CD4-positive, CD25-positive, alpha-beta regulatory T cell (primary cell): ENCODE results near the gene PLXNB1. TPM values are rescaled to one million over a fixed set of nuclear protein-coding genes. Genes with fewer than 3 reads are reported as not detected.
A peak's percentile ranks its signal among the peaks of the same experiment; 100 is the strongest.

Experiments
- ATAC-seq, 2 donors: fragments of 150-1000 bp; cut with Tn5 transposase; one replicate each; pipeline ENCODE4 v1.10.0; 2021; ENCODE audit warnings: low read depth in 2 of 2, moderate number of reproducible peaks in 2 of 2, moderate library complexity in 1 of 2
- DNase-seq, 3 donors: peaks; one replicate each; pipeline versions ENCODE4 v3.0.0 to v3.0.0-alpha.2; 2012 to 2022; ENCODE audit warnings: mixed read lengths in 1 of 3
- H3K27ac ChIP-seq: one replicate; pipeline ENCODE4 v1.7.0; 2013; ENCODE audit warnings: mild to moderate bottlenecking, low read length; ENCODE audit not compliant: insufficient read depth, poor library complexity, severe bottlenecking
- H3K27me3 ChIP-seq: one replicate; pipeline ENCODE4 v1.7.0; 2013; ENCODE audit warnings: low read length; ENCODE audit not compliant: control insufficient read depth, insufficient read depth
- H3K36me3 ChIP-seq: one replicate; pipeline ENCODE4 v1.7.0; 2013; ENCODE audit warnings: mild to moderate bottlenecking, low read length, moderate library complexity; ENCODE audit not compliant: control insufficient read depth, insufficient read depth
- H3K4me1 ChIP-seq: 2 replicates; pipeline ENCODE4 v1.7.0; 2013; ENCODE audit warnings: mild to moderate bottlenecking, low read length; ENCODE audit not compliant: insufficient read depth, control insufficient read depth, poor library complexity, severe bottlenecking
- H3K4me3 ChIP-seq: one replicate; pipeline ENCODE4 v1.7.0; 2013; ENCODE audit warnings: low read depth, mild to moderate bottlenecking, low read length, moderate library complexity
- H3K9me3 ChIP-seq, 2 experiments: 1 replicate in 1 of 2; 2 replicates in 1 of 2; pipeline ENCODE4 v1.7.0; 2013; ENCODE audit warnings: low read length in 2 of 2, mild to moderate bottlenecking in 1 of 2, moderate library complexity in 1 of 2; ENCODE audit not compliant: control insufficient read depth in 2 of 2
- H3K27ac Mint-ChIP-seq, 3 donors: one replicate each; pipeline ENCODE4 v1.8.0; 2020 to 2022; ENCODE audit warnings: mild to moderate bottlenecking in 3 of 3, mixed read lengths in 3 of 3, moderate library complexity in 2 of 3
- H3K27me3 Mint-ChIP-seq: one replicate; pipeline ENCODE4 v1.8.0; 2022; ENCODE audit warnings: mild to moderate bottlenecking, mixed read lengths
- H3K36me3 Mint-ChIP-seq: one replicate; pipeline ENCODE4 v1.8.0; 2020; ENCODE audit warnings: mixed read lengths
- H3K4me1 Mint-ChIP-seq, 4 donors: one replicate each; pipeline ENCODE4 v1.8.0; 2020 to 2022; ENCODE audit warnings: mixed read lengths in 4 of 4, mild to moderate bottlenecking in 1 of 4
- H3K4me3 Mint-ChIP-seq, 4 donors: one replicate each; pipeline ENCODE4 v1.8.0; 2020 to 2022; ENCODE audit warnings: mild to moderate bottlenecking in 4 of 4, mixed read lengths in 4 of 4, moderate library complexity in 3 of 4
- H3K9me3 Mint-ChIP-seq, 7 donors: one replicate each; pipeline ENCODE4 v1.8.0; 2020 to 2022; ENCODE audit warnings: mixed read lengths in 7 of 7, mild to moderate bottlenecking in 3 of 7, moderate library complexity in 2 of 7
- polyA plus RNA-seq, 4 donors: library from polyadenylated mRNA; unstranded; fragments of 300-500 nt; fragmentation: Illumina TruSeq; gene quantifications; one replicate each; pipeline ENCODE4 v1.2.3, GENCODE V29; 2021
- total RNA-seq: library from RNA; stranded (reverse); gene quantifications from one replicate; pipeline ENCODE4 v1.2.3, GENCODE V29; 2022

The PLXNB1 gene
- total and polyA plus RNA-seq, 5 donors from 2014 or later = 0.07 to 5.2 TPM; not detected in 3

- Mint-ChIP-seq H3K36me3 (no peaks in the 10 kb centered on the region), H3K4me1 (peaks cover 0 to 32% (median 4%) of the 10 kb centered on the region in 4 donors), H3K4me3 (peak overlapping the region; percentile 22 to 91 (median 72)), H3K27ac (peak overlapping the region in 1 of 3 donors; percentile 46), H3K27me3 (peaks cover 22% of the 10 kb centered on the region), H3K9me3 (peaks cover 0 to 2% (median 0%) of the 10 kb centered on the region in 7 donors)
- Histone ChIP-seq H3K4me3 (no peak overlapping the region), H3K36me3 (peaks cover 8% of the 10 kb centered on the region), H3K27ac (no peak overlapping the region), H3K9me3 (no peaks in the 10 kb centered on the region), H3K4me1 (peaks cover 13% of the 10 kb centered on the region), H3K27me3 (peaks cover 2% of the 10 kb centered on the region)
- DNase-seq (no peak), ATAC-seq (no peak)
Measured at GRCh38 chr3:48431224-48432029, 1.5 kb upstream of the PLXNB1 start.

GRCh38 chr3:48430708-48431101 lies 819 bp upstream of the PLXNB1 start:
- no peaks in the 10 kb centered on the region for H3K9me3 ChIP-seq
- H3K4me3 ChIP-seq = no peak overlapping the region
- H3K4me1 ChIP-seq = peaks cover 8% of the 10 kb centered on the region
- Mint-ChIP-seq H3K9me3 (peaks cover 0 to 2% (median 0%) of the 10 kb centered on the region in 7 donors), H3K4me1 (peaks cover 0 to 32% (median 4%) of the 10 kb centered on the region in 4 donors), H3K27me3 (peaks cover 22% of the 10 kb centered on the region), H3K4me3 (peak overlapping the region; percentile 57 to 91 (median 82)), H3K36me3 (no peaks in the 10 kb centered on the region), H3K27ac (peak overlapping the region in 1 of 3 donors; percentile 66)
- peaks cover 8% of the 10 kb centered on the region for H3K36me3 ChIP-seq
- ATAC-seq (no peak), DNase-seq (no peak)
- H3K27ac ChIP-seq = no peak overlapping the region
- peaks cover 2% of the 10 kb centered on the region for H3K27me3 ChIP-seq

- Histone ChIP-seq H3K27me3 (peaks cover 2% of the 10 kb centered on the region), H3K9me3 (no peaks in the 10 kb centered on the region), H3K36me3 (peaks cover 8% of the 10 kb centered on the region), H3K27ac (no peak overlapping the region), H3K4me1 (peaks cover 8% of the 10 kb centered on the region), H3K4me3 (no peak overlapping the region)
- H3K9me3 Mint-ChIP-seq = peaks cover 0 to 2% (median 0%) of the 10 kb centered on the region in 7 donors
- H3K4me3 Mint-ChIP-seq = peak overlapping the region in 3 of 4 donors; percentile 57 to 87 (median 78)
- peak; percentile 42 to 69 (median 60) for DNase-seq
- H3K27ac Mint-ChIP-seq = peak overlapping the region in 1 of 3 donors; percentile 59
- peaks cover 0 to 26% (median 4%) of the 10 kb centered on the region in 4 donors for H3K4me1 Mint-ChIP-seq
- peaks cover 22% of the 10 kb centered on the region for H3K27me3 Mint-ChIP-seq
- H3K36me3 Mint-ChIP-seq = no peaks in the 10 kb centered on the region
- ATAC-seq = peak; percentile 49 to 54
Measured at GRCh38 chr3:48429317-48429959, 448 bp downstream of the PLXNB1 start.

GRCh38 chr3:48428572-48429316 lies 1.1 kb downstream of the PLXNB1 start:
- H3K36me3 Mint-ChIP-seq = no peaks in the 10 kb centered on the region
- DNase-seq (no peak), ATAC-seq (peak in 1 of 2 donors; percentile 52)
- peaks cover 0 to 2% (median 0%) of the 10 kb centered on the region in 7 donors for H3K9me3 Mint-ChIP-seq
- Histone ChIP-seq H3K4me3 (no peak overlapping the region), H3K9me3 (no peaks in the 10 kb centered on the region), H3K27ac (no peak overlapping the region), H3K27me3 (peaks cover 2% of the 10 kb centered on the region), H3K4me1 (peaks cover 8% of the 10 kb centered on the region), H3K36me3 (peaks cover 8% of the 10 kb centered on the region)
- peak overlapping the region; percentile 66 to 84 (median 72) for H3K4me3 Mint-ChIP-seq
- H3K27ac Mint-ChIP-seq = no peak overlapping the region
- H3K4me1 Mint-ChIP-seq = peaks cover 0 to 24% (median 4%) of the 10 kb centered on the region in 4 donors
- H3K27me3 Mint-ChIP-seq = peaks cover 22% of the 10 kb centered on the region

- Histone ChIP-seq H3K9me3 (no peaks in the 10 kb centered on the region), H3K4me1 (peaks cover 8% of the 10 kb centered on the region), H3K4me3 (no peak overlapping the region), H3K27me3 (peaks cover 2% of the 10 kb centered on the region), H3K27ac (no peak overlapping the region), H3K36me3 (peaks cover 8% of the 10 kb centered on the region)
- peak overlapping the region in 1 of 3 donors; percentile 52 for H3K27ac Mint-ChIP-seq
- ATAC-seq (no peak), DNase-seq (no peak)
- peaks cover 22% of the 10 kb centered on the region for H3K27me3 Mint-ChIP-seq
- H3K4me1 Mint-ChIP-seq = peaks cover 0 to 24% (median 4%) of the 10 kb centered on the region in 4 donors
- H3K36me3 Mint-ChIP-seq = no peaks in the 10 kb centered on the region
- peak overlapping the region; percentile 66 to 84 (median 72) for H3K4me3 Mint-ChIP-seq
- H3K9me3 Mint-ChIP-seq = peaks cover 0 to 2% (median 0%) of the 10 kb centered on the region in 7 donors
Measured at GRCh38 chr3:48428088-48428571, 1.8 kb downstream of the PLXNB1 start.

GRCh38 chr3:48427630-48427962 lies 2.3 kb downstream of the PLXNB1 start:
- Mint-ChIP-seq H3K36me3 (no peaks in the 10 kb centered on the region), H3K27ac (peak overlapping the region in 1 of 3 donors; percentile 52), H3K27me3 (peaks cover 22% of the 10 kb centered on the region), H3K4me3 (peak overlapping the region; percentile 61 to 84 (median 72)), H3K9me3 (peaks cover 0 to 2% (median 0%) of the 10 kb centered on the region in 7 donors), H3K4me1 (peaks cover 0 to 24% (median 4%) of the 10 kb centered on the region in 4 donors)
- Histone ChIP-seq H3K4me3 (no peak overlapping the region), H3K27ac (no peak overlapping the region), H3K27me3 (peaks cover 2% of the 10 kb centered on the region), H3K36me3 (peaks cover 6% of the 10 kb centered on the region), H3K9me3 (no peaks in the 10 kb centered on the region), H3K4me1 (peaks cover 8% of the 10 kb centered on the region)
- DNase-seq = no peak
- no peak for ATAC-seq

GRCh38 chr3:48426944-48427629 lies 2.8 kb downstream of the PLXNB1 start:
- H3K36me3 Mint-ChIP-seq = no peaks in the 10 kb centered on the region
- ATAC-seq (no peak), DNase-seq (no peak)
- peaks cover 22% of the 10 kb centered on the region for H3K27me3 Mint-ChIP-seq
- no peaks in the 10 kb centered on the region for H3K9me3 ChIP-seq
- H3K4me3 Mint-ChIP-seq = peak overlapping the region; percentile 7 to 84 (median 59)
- peaks cover 0 to 2% (median 0%) of the 10 kb centered on the region in 7 donors for H3K9me3 Mint-ChIP-seq
- peaks cover under 1% of the 10 kb centered on the region for H3K36me3 ChIP-seq
- H3K27ac ChIP-seq = no peak overlapping the region
- peaks cover 2% of the 10 kb centered on the region for H3K27me3 ChIP-seq
- H3K27ac Mint-ChIP-seq = no peak overlapping the region
- peaks cover 8% of the 10 kb centered on the region for H3K4me1 ChIP-seq
- peaks cover 0 to 24% (median 4%) of the 10 kb centered on the region in 4 donors for H3K4me1 Mint-ChIP-seq
- H3K4me3 ChIP-seq = no peak overlapping the region
